Left lung (tissue), 10 donors: ENCODE measurements around the gene KCTD10. TPM values are rescaled to one million over a fixed set of nuclear protein-coding genes. Genes with fewer than 3 reads are reported as not detected.

Experiments used
- ATAC-seq: fragments of 200-7000 bp; cut with Tn5 transposase; one replicate; pipeline ENCODE4 v1.9.1; 2020; ENCODE audit warnings: moderate library complexity
- DNase-seq, 4 donors: peaks; one replicate each; pipeline ENCODE4 v3.0.0-alpha.2; 2013 to 2020
- H3K27ac ChIP-seq, 2 donors: fragments of 200-600 bp; sonication (generic) in 1 of 2; one replicate each; pipeline versions ENCODE4 v1.5.0 to v1.8.0; 2020 to 2021
- H3K27me3 ChIP-seq, 2 donors: fragments of 200-600 bp; sonication (generic) in 1 of 2; one replicate each; pipeline versions ENCODE4 v1.5.0 to v1.8.0; 2020 to 2021
- H3K36me3 ChIP-seq, 2 donors: fragments of 200-600 bp; sonication (generic) in 1 of 2; one replicate each; pipeline versions ENCODE4 v1.5.0 to v1.8.0; 2020 to 2021
- H3K4me1 ChIP-seq, 2 donors: fragments of 200-600 bp; one replicate each; pipeline ENCODE4 v1.8.0; 2021
- H3K4me3 ChIP-seq, 2 donors: fragments of 200-600 bp; sonication (generic) in 1 of 2; one replicate each; pipeline versions ENCODE4 v1.5.0 to v1.8.0; 2020 to 2021; ENCODE audit warnings: mild to moderate bottlenecking in 1 of 2
- H3K9me3 ChIP-seq, 2 donors: fragments of 200-600 bp; sonication (generic) in 1 of 2; one replicate each; pipeline versions ENCODE4 v1.5.0 to v1.8.0; 2020 to 2021
- intact Hi-C, 2 donors: fragments of 100-400 bp; cut with DNase I; formaldehyde crosslinking; loops; one replicate each; pipeline versions ENCODE4 v1.11.2 to v1.14.2; 2022
- polyA plus RNA-seq, 6 donors: library from polyadenylated mRNA; unstranded; fragments of 120-200 nt; gene quantifications; one replicate each; pipeline ENCODE4 v1.2.1, GENCODE V29; 2013; ENCODE audit not compliant: insufficient read length in 6 of 6
- total RNA-seq, 2 donors: library from RNA; stranded (reverse); fragmentation: NEBNext Ultra II Directional; extraction: Animal tissue kit (Norgen Biotek cat#: 25700); gene quantifications; one replicate each; pipeline ENCODE4 v1.2.1, GENCODE V29; 2021
- TF ChIP-seq, protein P1 (sequence below), 2 donors: fragments of 200-600 bp; sonication (generic) in 1 of 2; IDR thresholded peaks; one replicate each; pipeline versions ENCODE4 v1.5.0 to v1.8.0; 2021; ENCODE audit warnings: antibody characterized with exemption in 2 of 2
- donor health status: DM: no; HTN: yes; CAD: no.
- donor health status: DM: no; HTN: no; CAD: no.

KCTD10 gene
- total and polyA plus RNA-seq, 8 donors, result 42.7 to 68.2 (median 49.7) TPM

DNA sequence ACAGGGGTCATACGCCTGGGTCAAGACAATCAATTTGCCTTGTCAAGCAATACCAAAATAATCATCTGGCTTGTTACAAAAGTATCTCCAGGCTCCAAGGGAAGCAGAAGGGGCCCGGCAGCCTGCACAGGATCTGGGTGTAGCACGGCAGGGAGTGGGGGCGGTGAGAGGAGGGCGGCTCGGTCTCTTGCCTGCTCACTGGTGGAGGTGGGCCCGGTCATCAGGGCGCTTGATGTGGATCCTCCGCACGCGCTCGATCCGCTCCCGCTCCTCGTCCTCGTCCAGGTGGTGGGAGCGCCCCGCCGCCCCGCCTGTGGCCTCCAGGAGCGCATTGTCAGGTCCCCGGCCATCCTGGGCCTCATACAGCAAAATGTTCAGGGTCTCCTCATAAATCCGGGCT, 25.7 kb downstream of the KCTD10 start:
- H3K4me3 ChIP-seq, result no peak overlapping the region
- no peaks in the 10 kb centered on the region for H3K9me3 ChIP-seq
- intact Hi-C loops, result no loop called here
- peaks cover 0 to 100% of the 10 kb centered on the region in 2 donors for H3K36me3 ChIP-seq
- ATAC-seq, result no peak
- no peaks in the 10 kb centered on the region for H3K4me1 ChIP-seq
- TF ChIP-seq, protein P1, sequence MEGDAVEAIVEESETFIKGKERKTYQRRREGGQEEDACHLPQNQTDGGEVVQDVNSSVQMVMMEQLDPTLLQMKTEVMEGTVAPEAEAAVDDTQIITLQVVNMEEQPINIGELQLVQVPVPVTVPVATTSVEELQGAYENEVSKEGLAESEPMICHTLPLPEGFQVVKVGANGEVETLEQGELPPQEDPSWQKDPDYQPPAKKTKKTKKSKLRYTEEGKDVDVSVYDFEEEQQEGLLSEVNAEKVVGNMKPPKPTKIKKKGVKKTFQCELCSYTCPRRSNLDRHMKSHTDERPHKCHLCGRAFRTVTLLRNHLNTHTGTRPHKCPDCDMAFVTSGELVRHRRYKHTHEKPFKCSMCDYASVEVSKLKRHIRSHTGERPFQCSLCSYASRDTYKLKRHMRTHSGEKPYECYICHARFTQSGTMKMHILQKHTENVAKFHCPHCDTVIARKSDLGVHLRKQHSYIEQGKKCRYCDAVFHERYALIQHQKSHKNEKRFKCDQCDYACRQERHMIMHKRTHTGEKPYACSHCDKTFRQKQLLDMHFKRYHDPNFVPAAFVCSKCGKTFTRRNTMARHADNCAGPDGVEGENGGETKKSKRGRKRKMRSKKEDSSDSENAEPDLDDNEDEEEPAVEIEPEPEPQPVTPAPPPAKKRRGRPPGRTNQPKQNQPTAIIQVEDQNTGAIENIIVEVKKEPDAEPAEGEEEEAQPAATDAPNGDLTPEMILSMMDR (IDR thresholded peaks at IDR 0.05), result no peak
- no peak for DNase-seq
- H3K27me3 ChIP-seq, result no peaks in the 10 kb centered on the region
- no peak overlapping the region for H3K27ac ChIP-seq

GRCh38 chr12:109450980-109451379, 26.1 kb downstream of the KCTD10 start:
- intact Hi-C loops, result no loop called here

GRCh38 chr12:109449845-109450532, 27.1 kb downstream of the KCTD10 start:
- Histone ChIP-seq H3K27ac (no peak overlapping the region), H3K27me3 (no peaks in the 10 kb centered on the region), H3K36me3 (peaks cover 0 to 100% of the 10 kb centered on the region in 2 donors), H3K9me3 (no peaks in the 10 kb centered on the region), H3K4me1 (no peaks in the 10 kb centered on the region), H3K4me3 (no peak overlapping the region)
- DNase-seq (no peak), ATAC-seq (no peak)
- TF ChIP-seq, protein P1 (IDR thresholded peaks at IDR 0.05), result no peak
- intact Hi-C loops, result no loop called here

More at GRCh38 chr12:109450980-109451379, 26.1 kb downstream of the KCTD10 start:
- Histone ChIP-seq H3K4me3 (no peak overlapping the region), H3K9me3 (no peaks in the 10 kb centered on the region), H3K27me3 (no peaks in the 10 kb centered on the region), H3K27ac (no peak overlapping the region), H3K36me3 (peaks cover 0 to 100% of the 10 kb centered on the region in 2 donors), H3K4me1 (no peaks in the 10 kb centered on the region)
- ATAC-seq, result no peak
- TF ChIP-seq, protein P1 (IDR thresholded peaks at IDR 0.05), result no peak
- no peak for DNase-seq

- DNase-seq, result no peak
- H3K27me3 ChIP-seq, result no peaks in the 10 kb centered on the region
- H3K4me3 ChIP-seq, result no peak overlapping the region
- peaks cover 0 to 89% of the 10 kb centered on the region in 2 donors for H3K36me3 ChIP-seq
- TF ChIP-seq, protein P1 (IDR thresholded peaks at IDR 0.05), result no peak
- no peak for ATAC-seq
- H3K9me3 ChIP-seq, result no peaks in the 10 kb centered on the region
- H3K27ac ChIP-seq, result no peak overlapping the region
- intact Hi-C loops, result no loop called here
- H3K4me1 ChIP-seq, result no peaks in the 10 kb centered on the region
These were observed 28.3 kb downstream of the KCTD10 start for GRCh38 chr12:109448707-109449390.

- no peak overlapping the region for H3K4me3 ChIP-seq
- DNase-seq (no peak), ATAC-seq (no peak)
- H3K36me3 ChIP-seq, result peaks cover 0 to 83% of the 10 kb centered on the region in 2 donors
- H3K27me3 ChIP-seq, result no peaks in the 10 kb centered on the region
- peaks cover 0 to 3% of the 10 kb centered on the region in 2 donors for H3K4me1 ChIP-seq
- TF ChIP-seq, protein P1 (IDR thresholded peaks at IDR 0.05), result no peak
- H3K27ac ChIP-seq, result no peak overlapping the region
- intact Hi-C loops, result no loop called here
- no peaks in the 10 kb centered on the region for H3K9me3 ChIP-seq
These were observed 28.8 kb downstream of the KCTD10 start for GRCh38 chr12:109448272-109448671.
